H1 (cell line): Measurements from ENCODE around the gene LYAR. TPM values are rescaled to one million over a fixed set of nuclear protein-coding genes. Genes with fewer than 3 reads are reported as not detected.

Experiments
- CTCF ChIA-PET: fragments of 300-600 bp; sonication (Branson Sonifier 250); formaldehyde crosslinking; loops from one replicate; lab custom pipeline; 2021; ENCODE audit not compliant: partially characterized antibody; lab: Charles Lee
- POLR2A ChIA-PET: fragments of 300-600 bp; sonication (Branson Sonifier 250); formaldehyde crosslinking; loops from one replicate; lab custom pipeline; 2021; ENCODE audit warnings: inconsistent platforms; ENCODE audit not compliant: partially characterized antibody; lab: Charles Lee
- DNase-seq, 2 experiments: peaks; one replicate each; pipeline versions ENCODE4 v3.0.0 to v3.0.0-alpha.2; 2010 to 2022; ENCODE audit warnings: low spot score in 2 of 2, low read depth in 1 of 2, mixed read lengths in 1 of 2
- FAIRE-seq: peaks from 2 replicates; lab custom pipeline; 2011; peaks lifted over from hg19 to GRCh38; lab: Jason Lieb, UNC
- H2AFZ ChIP-seq: 2 replicates; pipeline ENCODE4 v1.8.1; 2012; ENCODE audit warnings: low read length, inconsistent platforms
- H2AK5ac ChIP-seq: 2 replicates; pipeline ENCODE4 v1.6.1; 2013; ENCODE audit warnings: low read depth, low read length
- H2BK120ac ChIP-seq: replicated peaks from 2 replicates; pipeline ENCODE3; 2013; ENCODE audit warnings: low read depth, low read length, inconsistent platforms
- H2BK12ac ChIP-seq: 2 replicates; pipeline ENCODE4 v1.6.1; 2013; ENCODE audit warnings: low read depth, low read length
- H2BK15ac ChIP-seq: 2 replicates; pipeline ENCODE4 v1.6.1; 2013; ENCODE audit warnings: low read length
- H2BK20ac ChIP-seq: 2 replicates; pipeline ENCODE4 v1.6.1; 2013; ENCODE audit warnings: low read length
- H2BK5ac ChIP-seq: 2 replicates; pipeline ENCODE4 v1.6.1; 2013; ENCODE audit warnings: low read depth, low read length
- H3K14ac ChIP-seq: 2 replicates; pipeline ENCODE4 v1.6.1; 2013; ENCODE audit warnings: inconsistent platforms; ENCODE audit not compliant: insufficient read length
- H3K18ac ChIP-seq: 2 replicates; pipeline ENCODE4 v1.6.1; 2013; ENCODE audit warnings: low read length; ENCODE audit errors: extremely low read depth
- H3K23ac ChIP-seq: 2 replicates; pipeline ENCODE4 v1.6.1; 2013; ENCODE audit warnings: inconsistent platforms; ENCODE audit not compliant: insufficient read length
- H3K23me2 ChIP-seq: 2 replicates; pipeline ENCODE4 v1.6.1; 2013; ENCODE audit warnings: low read depth, low read length
- H3K27ac ChIP-seq: 2 replicates; pipeline ENCODE4 v1.6.1; 2011; ENCODE audit warnings: low read depth, low read length, inconsistent platforms
- H3K27me3 ChIP-seq, 4 experiments: replicated peaks in 1 of 4; 1 replicate in 1 of 4; 2 replicates in 3 of 4; pipeline versions ENCODE4 v1.6.1 to v1.8.1; 2011 to 2013; ENCODE audit warnings: low read length in 3 of 4, mild to moderate bottlenecking in 3 of 4, inconsistent platforms in 2 of 4, mixed read lengths in 2 of 4, moderate library complexity in 1 of 4; ENCODE audit not compliant: control insufficient read depth in 3 of 4, insufficient read depth in 3 of 4; ENCODE audit errors: extremely low read depth in 1 of 4
- H3K36me3 ChIP-seq, 4 experiments: 2 replicates each; pipeline versions ENCODE4 v1.6.1 to v1.8.1; 2011 to 2013; ENCODE audit warnings: mild to moderate bottlenecking in 4 of 4, low read length in 3 of 4, moderate library complexity in 2 of 4, control low read depth in 1 of 4, inconsistent platforms in 1 of 4; ENCODE audit not compliant: insufficient read depth in 4 of 4, control insufficient read depth in 2 of 4
- H3K4ac ChIP-seq: replicated peaks from 2 replicates; pipeline ENCODE3; 2013; ENCODE audit warnings: low read length, low read depth, mixed read lengths, inconsistent platforms; ENCODE audit not compliant: insufficient read length
- H3K4me1 ChIP-seq, 4 experiments: replicated peaks in 1 of 4; 1 replicate in 1 of 4; 2 replicates in 3 of 4; pipeline versions ENCODE4 v1.6.1 to v1.8.1; 2011 to 2013; ENCODE audit warnings: low read length in 3 of 4, inconsistent platforms in 2 of 4, mixed read lengths in 1 of 4; ENCODE audit not compliant: insufficient read depth in 4 of 4, control insufficient read depth in 3 of 4
- H3K4me2 ChIP-seq, 2 experiments: 2 replicates each; pipeline versions ENCODE4 v1.6.1 to v1.8.1; 2011 to 2013; ENCODE audit warnings: low read depth in 2 of 2, low read length in 2 of 2, control low read depth in 1 of 2, inconsistent platforms in 1 of 2, mild to moderate bottlenecking in 1 of 2; ENCODE audit not compliant: insufficient read depth in 1 of 2
- H3K4me3 ChIP-seq, 4 experiments: fragments of 200-600, 300-600 bp in 1 of 4; sonication (generic), shearing (Covaris generic), sonication (Bioruptor Twin) in 1 of 4; 2 replicates each; pipeline versions ENCODE4 v1.5.1 to v1.8.1; 2011 to 2016; ENCODE audit warnings: low read length in 4 of 4, low read depth in 3 of 4, control low read depth in 2 of 4, inconsistent platforms in 2 of 4, mild to moderate bottlenecking in 2 of 4, mixed read lengths in 1 of 4, moderate library complexity in 1 of 4; ENCODE audit not compliant: insufficient read depth in 2 of 4; ENCODE audit errors: extremely low read depth in 1 of 4
- H3K56ac ChIP-seq: replicated peaks from 2 replicates; pipeline ENCODE3; 2013; ENCODE audit warnings: low read depth, mild to moderate bottlenecking, mixed read lengths, low read length, inconsistent platforms; ENCODE audit not compliant: insufficient read length
- H3K79me1 ChIP-seq: 2 replicates; pipeline ENCODE4 v1.6.1; 2013; ENCODE audit warnings: low read depth, low read length, control low read depth
- H3K79me2 ChIP-seq, 2 experiments: 2 replicates each; pipeline versions ENCODE4 v1.6.1 to v1.8.1; 2012 to 2013; ENCODE audit warnings: low read length in 2 of 2, mild to moderate bottlenecking in 2 of 2, inconsistent platforms in 1 of 2; ENCODE audit not compliant: insufficient read depth in 2 of 2, control insufficient read depth in 1 of 2
- H3K9ac ChIP-seq, 4 experiments: replicated peaks in 1 of 4; 1 replicate in 1 of 4; 2 replicates in 3 of 4; pipeline versions ENCODE4 v1.6.1 to v1.8.1; 2011 to 2013; ENCODE audit warnings: low read depth in 3 of 4, low read length in 3 of 4, control low read depth in 2 of 4, mild to moderate bottlenecking in 2 of 4, moderate library complexity in 2 of 4, inconsistent platforms in 1 of 4; ENCODE audit errors: extremely low read depth in 1 of 4
- H3K9me3 ChIP-seq, 2 experiments: 2 replicates each; pipeline versions ENCODE4 v1.6.1 to v1.8.1; 2012 to 2013; ENCODE audit warnings: mild to moderate bottlenecking in 2 of 2, moderate library complexity in 2 of 2, control low read depth in 1 of 2, inconsistent platforms in 1 of 2, low read depth in 1 of 2, low read length in 1 of 2, mixed read lengths in 1 of 2; ENCODE audit not compliant: insufficient read depth in 2 of 2
- H4K20me1 ChIP-seq, 2 experiments: replicated peaks in 1 of 2; 2 replicates each; pipeline versions ENCODE3 to v1.8.1; 2011 to 2013; ENCODE audit warnings: inconsistent platforms in 2 of 2, low read length in 2 of 2, mild to moderate bottlenecking in 1 of 2; ENCODE audit not compliant: insufficient read depth in 2 of 2, control insufficient read depth in 1 of 2
- H4K5ac ChIP-seq: 2 replicates; pipeline ENCODE4 v1.6.1; 2013; ENCODE audit warnings: low read length, low read depth, mixed read lengths, inconsistent platforms; ENCODE audit not compliant: insufficient read length
- H4K8ac ChIP-seq: 2 replicates; pipeline ENCODE4 v1.8.0; 2013; ENCODE audit warnings: mild to moderate bottlenecking, moderate library complexity, low read length, inconsistent platforms; ENCODE audit not compliant: insufficient read depth; ENCODE audit errors: extremely low read depth
- H4K91ac ChIP-seq: replicated peaks from 2 replicates; pipeline ENCODE3; 2013; ENCODE audit warnings: low read length, mixed read lengths, inconsistent platforms; ENCODE audit not compliant: insufficient read length
- CHD2 ChIP-seq: IDR thresholded peaks from 2 replicates; pipeline ENCODE4 v1.6.1; 2012; ENCODE audit warnings: low read length, improper control_type of control experiment
- FOSL1 ChIP-seq: IDR thresholded peaks from 2 replicates; pipeline ENCODE4 v1.6.1; 2011; ENCODE audit warnings: mild to moderate bottlenecking, low read depth, low read length, moderate library complexity; ENCODE audit not compliant: insufficient read depth
- HDAC2 ChIP-seq, 2 experiments: fragments of 300-600 bp in 1 of 2; sonication (generic) in 1 of 2; IDR thresholded peaks; 2 replicates each; pipeline ENCODE4 v1.6.1; 2011 to 2012; ENCODE audit warnings: low read depth in 2 of 2, low read length in 2 of 2, mild to moderate bottlenecking in 2 of 2, moderate library complexity in 2 of 2, borderline replicate concordance in 1 of 2, inconsistent platforms in 1 of 2
- JUND ChIP-seq: IDR thresholded peaks from 2 replicates; pipeline ENCODE4 v1.6.1; 2011; ENCODE audit warnings: mild to moderate bottlenecking, improper control_type of control experiment, low read length
- KDM4A ChIP-seq: IDR thresholded peaks from one replicate; pipeline ENCODE4 v1.7.1; 2012; ENCODE audit warnings: low read depth, mild to moderate bottlenecking, moderate library complexity, low read length, inconsistent platforms; ENCODE audit not compliant: severe bottlenecking
- RAD21 ChIP-seq, 2 experiments: IDR thresholded peaks in 1 of 2; conservative IDR thresholded peaks in 1 of 2; 2 replicates each; pipeline ENCODE4 v1.6.1; 2011; ENCODE audit warnings: low read depth in 2 of 2, low read length in 2 of 2, improper control_type of control experiment in 1 of 2, inconsistent platforms in 1 of 2, mild to moderate bottlenecking in 1 of 2, moderate library complexity in 1 of 2
- SIX5 ChIP-seq: IDR thresholded peaks from 2 replicates; pipeline ENCODE4 v1.6.1; 2011; ENCODE audit warnings: mild to moderate bottlenecking, low read depth, low read length
- SP1 ChIP-seq: IDR thresholded peaks from 2 replicates; pipeline ENCODE4 v1.6.1; 2011; ENCODE audit warnings: low read depth, low read length
- TCF12 ChIP-seq: IDR thresholded peaks from 2 replicates; pipeline ENCODE4 v1.6.1; 2011; ENCODE audit warnings: low read depth, mild to moderate bottlenecking, low read length
- WGBS, 2 experiments: shearing (Covaris generic) in 1 of 2; methylation state at CpG; one replicate each; pipeline versions ENCODE4 v1.1.6 to v1.1.7; 2013 to 2015; ENCODE audit warnings: low lambda C conversion rate in 2 of 2, mixed read lengths in 2 of 2, inconsistent platforms in 1 of 2, low coverage in 1 of 2, missing lambda C conversion rate in 1 of 2; ENCODE audit not compliant: insufficient replicate concordance in 2 of 2, insufficient coverage in 1 of 2, insufficient read length in 1 of 2; ENCODE audit errors: extremely low coverage in 1 of 2, missing lambda C conversion rate in 1 of 2; 5-methylcytosine and 5-hydroxymethylcytosine counted together
- polyA plus RNA-seq, 7 experiments: library from polyadenylated mRNA; depleted of rRNA in 3 of 7; stranded (reverse) in 5 of 7; unstranded in 2 of 7; fragments of >200 nt in 5 of 7; fragments of 200-250 nt in 2 of 7; gene quantifications; 1 replicate in 5 of 7; 2 replicates in 1 of 7; 4 replicates in 1 of 7; pipeline versions ENCODE4 v1.2.1 to v1.2.3, GENCODE V29; 2011 to 2013; ENCODE audit warnings: missing spikeins in 2 of 7, mixed read lengths in 2 of 7
- total RNA-seq: library from RNA; stranded (reverse); fragmentation: NEBNext Ultra II Directional; extraction: Animal tissue kit (Norgen Biotek cat#: 25700); gene quantifications from 2 replicates; pipeline ENCODE4 v1.2.1, GENCODE V29; 2021
- TF ChIP-seq, protein P1 (sequence below), 3 experiments: IDR thresholded peaks; 1 replicate in 2 of 3; 2 replicates in 1 of 3; pipeline versions ENCODE4 v1.5.1 to v1.6.1; 2011; ENCODE audit warnings: low read length in 3 of 3, mild to moderate bottlenecking in 3 of 3, inconsistent platforms in 2 of 3, low read depth in 1 of 3, moderate library complexity in 1 of 3; ENCODE audit not compliant: insufficient read depth in 1 of 3; ENCODE audit errors: control extremely low read depth in 1 of 3

Gene LYAR
- total and polyA plus RNA-seq, 2 of the 8 experiments (the other 6 are each of a cell fraction or from before 2014, with no cell fraction given): 6.5 to 46.9 TPM

DNA sequence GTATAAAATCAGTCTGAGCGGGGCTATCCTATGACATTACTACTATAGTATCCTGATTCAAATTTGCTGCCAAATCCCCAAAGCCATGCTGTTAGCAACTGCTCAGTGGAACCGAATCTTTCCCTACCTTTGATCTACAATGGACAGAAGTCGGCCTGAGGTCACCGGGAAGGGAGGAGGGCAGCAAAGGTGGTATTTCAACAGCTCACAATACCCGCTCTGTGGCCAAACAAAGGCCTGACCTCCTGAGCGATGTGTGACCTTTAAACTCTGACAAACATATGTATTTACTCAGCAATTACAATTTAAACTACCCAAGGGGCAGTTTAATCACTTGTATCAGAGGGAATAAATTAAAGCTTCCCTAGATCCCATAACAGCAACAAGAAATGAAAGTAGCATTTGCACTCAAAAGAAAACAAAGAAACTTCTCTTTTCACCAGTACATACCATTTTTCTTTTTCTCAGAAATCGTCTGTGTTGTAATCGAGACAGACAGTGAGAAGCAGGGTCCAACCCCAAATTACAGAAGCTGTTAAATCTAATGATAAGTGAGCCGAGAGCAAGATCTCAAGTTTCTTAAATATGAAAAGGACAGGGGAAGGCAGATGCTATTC is 30.4 kb downstream of the LYAR start:
- no peak for FAIRE-seq
- TF ChIP-seq FOSL1: no peak
- TF ChIP-seq, protein P1, sequence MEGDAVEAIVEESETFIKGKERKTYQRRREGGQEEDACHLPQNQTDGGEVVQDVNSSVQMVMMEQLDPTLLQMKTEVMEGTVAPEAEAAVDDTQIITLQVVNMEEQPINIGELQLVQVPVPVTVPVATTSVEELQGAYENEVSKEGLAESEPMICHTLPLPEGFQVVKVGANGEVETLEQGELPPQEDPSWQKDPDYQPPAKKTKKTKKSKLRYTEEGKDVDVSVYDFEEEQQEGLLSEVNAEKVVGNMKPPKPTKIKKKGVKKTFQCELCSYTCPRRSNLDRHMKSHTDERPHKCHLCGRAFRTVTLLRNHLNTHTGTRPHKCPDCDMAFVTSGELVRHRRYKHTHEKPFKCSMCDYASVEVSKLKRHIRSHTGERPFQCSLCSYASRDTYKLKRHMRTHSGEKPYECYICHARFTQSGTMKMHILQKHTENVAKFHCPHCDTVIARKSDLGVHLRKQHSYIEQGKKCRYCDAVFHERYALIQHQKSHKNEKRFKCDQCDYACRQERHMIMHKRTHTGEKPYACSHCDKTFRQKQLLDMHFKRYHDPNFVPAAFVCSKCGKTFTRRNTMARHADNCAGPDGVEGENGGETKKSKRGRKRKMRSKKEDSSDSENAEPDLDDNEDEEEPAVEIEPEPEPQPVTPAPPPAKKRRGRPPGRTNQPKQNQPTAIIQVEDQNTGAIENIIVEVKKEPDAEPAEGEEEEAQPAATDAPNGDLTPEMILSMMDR (IDR thresholded peaks at IDR 0.05; ENCODE audit: control extremely low read depth in 1 of 3, insufficient read depth in 1 of 3, low read depth in 1 of 3, low read length in 3 of 3): no peak
- TF ChIP-seq HDAC2 (IDR thresholded peaks at IDR 0.05; ENCODE audit: borderline replicate concordance in 1 of 2, low read depth in 2 of 2, low read length in 2 of 2): no peak
- no peak for TF ChIP-seq RAD21 (IDR thresholded peaks at IDR 0.05 in 1 of 2, conservative IDR thresholded peaks at IDR 0.05 in 1 of 2; ENCODE audit: low read depth in 2 of 2, low read length in 2 of 2)
- TF ChIP-seq KDM4A: no peak
- no peak for TF ChIP-seq SP1
- TF ChIP-seq JUND: no peak
- TF ChIP-seq CHD2: no peak
- no peak for TF ChIP-seq SIX5
- no peak for TF ChIP-seq TCF12

More for the DNA sequence above, 30.4 kb downstream of the LYAR start:
- no peak overlapping the region for H2BK120ac ChIP-seq
- H4K8ac ChIP-seq: no peak overlapping the region
- no peaks in the 10 kb centered on the region for H4K20me1 ChIP-seq
- H4K91ac ChIP-seq: no peak overlapping the region
- no peak overlapping the region for H3K56ac ChIP-seq
- no peak overlapping the region for H3K14ac ChIP-seq
- no peak overlapping the region for H2BK5ac ChIP-seq
- WGBS, 2 experiments: 84% methylated on average over 9 of the region's 9 CpGs; no CpG with 5 or more reads in 1 of the 2 experiments
- DNase-seq: no peak
- H2BK20ac ChIP-seq: no peak overlapping the region
- no peak overlapping the region; the same call in 1 of the 2 replicates for H2AFZ ChIP-seq
- no peak overlapping the region for H2BK12ac ChIP-seq
- H3K18ac ChIP-seq: no peak overlapping the region
- H3K4me2 ChIP-seq: no peak overlapping the region
- H3K79me2 ChIP-seq: no peaks in the 10 kb centered on the region
- H4K5ac ChIP-seq: no peak overlapping the region
- ChIA-PET POLR2A (interaction anchor here (1.0 to 1.3 kb wide), 2 partner anchors 8 to 10 kb away, joined by 3 read pairs; no protein-coding TSS in a partner anchor), CTCF (interaction anchor here (0.6 to 1.8 kb wide), 12 partner anchors 9 to 259 kb away, joined by 3 to 11 read pairs (median 4); partner anchors contain the start of genes NSG1 and TMEM128)
- no peaks in the 10 kb centered on the region for H3K4me1 ChIP-seq
- no peak overlapping the region for H3K4ac ChIP-seq
- no peaks in the 10 kb centered on the region for H3K23me2 ChIP-seq
- H3K36me3 ChIP-seq: no peaks in the 10 kb centered on the region
- no peak overlapping the region for H3K23ac ChIP-seq
- H3K27ac ChIP-seq: no peak overlapping the region
- H3K9me3 ChIP-seq: no peaks in the 10 kb centered on the region
- no peak overlapping the region for H3K9ac ChIP-seq
- H3K79me1 ChIP-seq: no peaks in the 10 kb centered on the region
- no peak overlapping the region for H2BK15ac ChIP-seq
- no peak overlapping the region for H2AK5ac ChIP-seq
- no peaks in the 10 kb centered on the region for H3K27me3 ChIP-seq
- no peak overlapping the region for H3K4me3 ChIP-seq
